Ammon's horn (tissue), 1 donor: ENCODE data around the gene MEOX1.

ENCODE experiments used
- DNase-seq: peaks from one replicate; pipeline ENCODE4 v3.0.0-alpha.2; 2016; ENCODE audit warnings: low spot score

The MEOX1 gene

GRCh38 chr17:43679911-43680310, 18.2 kb upstream of the MEOX1 start:
- no peak for DNase-seq

DNA sequence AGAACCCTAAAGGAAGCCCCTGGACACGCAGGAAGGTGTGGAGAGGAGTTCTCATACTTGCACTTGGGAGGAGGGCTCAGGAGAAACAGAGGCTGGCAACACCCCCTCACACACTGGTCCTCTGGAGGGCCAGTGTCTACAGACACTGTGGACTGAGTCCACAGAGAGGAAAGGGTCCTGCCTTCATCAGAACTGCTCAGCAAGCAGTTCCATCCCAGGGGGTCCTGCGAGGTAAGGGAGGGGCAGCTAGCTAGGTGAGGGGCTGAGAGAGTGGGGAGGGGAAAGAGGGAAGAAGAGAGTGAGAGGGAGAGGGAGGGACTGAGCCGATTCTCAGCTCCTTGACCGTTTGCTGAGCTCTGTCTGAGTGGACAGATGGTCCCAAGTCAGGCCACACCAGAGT, 17.7 kb upstream of the MEOX1 start:
- no peak for DNase-seq

DNA sequence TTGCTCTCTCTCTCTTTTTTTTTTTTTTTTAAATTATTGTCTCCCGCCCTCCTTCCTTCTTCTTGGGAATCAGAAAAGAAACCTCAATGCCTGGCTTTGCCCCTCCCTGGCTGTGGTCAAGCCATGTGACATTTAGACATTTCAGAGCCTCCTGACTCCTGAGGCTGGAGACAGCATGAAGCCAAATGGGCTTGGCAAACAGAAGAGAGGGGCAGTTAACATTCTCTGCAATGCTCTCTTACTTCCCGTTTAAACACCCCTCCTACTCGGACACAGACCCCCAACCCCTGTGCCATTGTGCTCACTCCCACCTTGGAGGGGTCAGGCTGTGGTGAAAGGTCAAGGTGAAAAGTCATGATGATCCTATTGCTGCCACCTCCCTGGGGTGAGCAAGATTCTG, 14.7 kb upstream of the MEOX1 start:
- no peak for DNase-seq

GRCh38 chr17:43674394-43674793, 12.7 kb upstream of the MEOX1 start:
- DNase-seq = no peak

GRCh38 chr17:43673516-43674323, 12.0 kb upstream of the MEOX1 start:
- peak; percentile 58 for DNase-seq

- no peak for DNase-seq
These were observed 10.2 kb upstream of the MEOX1 start for GRCh38 chr17:43671755-43672519.

DNA sequence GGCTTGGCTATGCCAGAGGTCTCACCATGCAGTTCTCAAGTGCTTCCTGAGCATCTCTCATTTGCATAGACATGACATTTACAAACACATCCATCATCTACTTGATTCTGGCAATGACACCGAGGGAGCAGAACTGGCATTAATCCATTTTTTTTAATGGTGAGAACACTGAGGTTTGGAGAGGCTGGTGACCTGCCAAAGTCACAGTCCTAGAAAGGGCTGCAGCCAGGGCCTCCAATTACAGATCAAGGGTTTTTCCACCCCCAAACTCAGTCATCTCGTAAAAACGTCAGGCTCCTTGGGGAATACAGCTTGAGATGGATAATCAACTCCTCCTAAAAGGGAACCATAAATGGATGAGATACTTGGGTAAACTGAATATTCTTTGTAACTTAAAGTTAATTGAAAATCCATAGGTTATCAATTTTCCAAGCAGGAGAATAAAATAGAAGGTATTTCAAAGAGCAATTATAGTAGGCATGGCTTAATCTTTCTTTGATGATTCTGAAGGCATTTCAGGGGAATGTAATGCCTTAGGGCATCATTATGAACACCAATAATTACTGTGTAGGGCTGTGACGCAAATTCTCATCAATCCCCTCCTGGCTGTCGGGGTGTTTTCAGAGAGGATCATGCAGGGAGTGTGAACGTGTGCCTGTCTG, 9.4 kb upstream of the MEOX1 start:
- DNase-seq = no peak

DNA sequence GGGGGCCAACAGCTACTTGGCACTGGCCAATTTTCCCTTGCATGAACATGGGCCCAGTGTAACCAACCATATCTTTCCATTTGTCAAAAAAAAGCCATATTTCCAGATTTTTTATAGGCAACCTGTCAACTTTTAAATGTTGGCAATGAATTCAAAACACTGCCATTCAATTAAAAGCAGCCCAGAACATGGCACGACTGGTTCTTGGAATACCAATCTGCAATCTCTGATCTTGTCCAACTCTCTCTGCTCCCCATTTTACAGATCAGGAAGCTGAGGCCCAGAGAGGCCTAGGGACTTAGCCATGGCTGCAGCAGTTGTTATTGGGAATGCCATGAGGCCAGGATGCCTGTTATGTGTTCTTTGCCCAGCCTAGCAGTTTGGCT, 8.9 kb upstream of the MEOX1 start:
- DNase-seq = no peak

GRCh38 chr17:43669971-43670644, 8.4 kb upstream of the MEOX1 start:
- no peak for DNase-seq

DNA sequence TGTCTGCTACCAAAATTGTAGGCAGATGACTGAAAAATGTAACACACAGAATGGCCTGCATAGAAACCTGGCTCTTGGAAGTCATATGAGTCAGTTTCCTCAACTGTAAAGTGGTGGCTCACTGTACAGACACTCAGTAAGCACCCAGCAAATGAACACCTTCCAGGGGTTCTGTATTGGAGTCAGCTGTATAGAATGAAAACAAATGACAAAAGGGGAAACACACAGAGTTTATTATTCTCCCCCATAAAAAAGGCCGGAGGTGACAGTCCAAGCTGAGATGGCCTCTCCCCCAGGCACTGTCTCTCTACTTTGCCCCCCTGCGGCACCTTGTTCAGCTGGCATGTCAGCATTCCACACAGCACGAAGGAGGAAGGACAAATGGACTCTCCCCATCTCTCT, 6.2 kb upstream of the MEOX1 start:
- no peak for DNase-seq

DNA sequence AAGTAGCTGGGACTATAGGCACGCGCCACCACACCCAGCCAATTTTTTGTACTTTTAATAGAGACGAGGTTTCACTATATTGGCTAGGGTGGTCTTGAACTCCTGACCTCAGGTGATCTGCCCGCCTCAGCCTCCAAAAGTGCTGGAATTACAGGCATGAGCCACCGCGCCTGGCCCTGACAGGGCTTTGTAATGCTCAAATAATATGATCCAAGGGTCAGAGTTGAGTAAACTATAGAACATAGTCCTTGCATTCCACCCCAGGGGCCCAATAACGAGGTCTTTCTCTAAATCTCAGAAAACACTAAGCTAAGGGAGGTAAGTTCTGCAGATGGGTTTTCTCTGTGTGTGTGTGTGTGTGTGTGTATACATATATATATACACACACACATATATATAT, 5.8 kb upstream of the MEOX1 start:
- DNase-seq = no peak

GRCh38 chr17:43665937-43666236, 4.2 kb upstream of the MEOX1 start:
- DNase-seq = no peak

DNA sequence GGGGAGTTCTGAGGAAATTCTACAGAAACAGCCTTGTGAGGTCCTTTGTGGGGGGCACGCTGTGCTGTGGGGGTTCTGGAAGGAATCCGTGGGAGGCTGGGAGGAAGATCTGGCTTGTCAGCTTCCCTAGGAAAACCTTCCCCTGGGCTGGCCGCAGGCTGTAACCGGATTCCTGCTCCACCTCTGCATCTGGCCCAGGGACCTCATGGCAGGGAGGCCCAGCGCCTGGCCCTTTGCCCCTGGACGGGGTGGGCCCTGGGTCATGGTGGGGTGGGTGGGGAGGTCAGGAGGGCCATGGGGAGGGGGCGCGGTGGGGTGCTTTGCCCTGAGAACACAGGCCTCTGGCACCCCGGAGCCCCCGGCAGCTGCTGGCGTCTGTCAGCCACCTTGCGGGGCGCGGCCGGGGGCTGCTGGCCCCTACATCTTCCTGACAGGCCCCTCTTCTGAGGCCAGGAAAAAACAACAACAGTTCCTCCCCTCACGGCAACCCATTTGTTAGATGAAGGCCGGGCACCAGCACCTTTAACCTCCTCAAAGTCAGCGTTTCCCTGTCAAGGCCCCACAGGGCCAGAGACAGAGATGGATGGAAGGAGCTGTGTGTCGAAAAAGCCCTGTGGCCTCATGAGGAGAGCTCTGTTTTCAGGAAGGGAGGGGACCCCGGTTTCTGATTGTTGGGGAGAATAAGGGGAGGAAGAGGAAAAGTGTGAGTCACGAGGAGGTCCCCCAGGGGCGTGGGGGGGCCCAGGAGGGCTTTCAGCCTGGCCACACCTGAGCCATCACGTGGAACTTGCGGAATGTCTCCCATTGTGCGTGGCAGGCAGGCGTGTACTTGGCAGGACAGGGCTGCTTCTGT, 3.6 kb upstream of the MEOX1 start:
- DNase-seq = no peak

DNA sequence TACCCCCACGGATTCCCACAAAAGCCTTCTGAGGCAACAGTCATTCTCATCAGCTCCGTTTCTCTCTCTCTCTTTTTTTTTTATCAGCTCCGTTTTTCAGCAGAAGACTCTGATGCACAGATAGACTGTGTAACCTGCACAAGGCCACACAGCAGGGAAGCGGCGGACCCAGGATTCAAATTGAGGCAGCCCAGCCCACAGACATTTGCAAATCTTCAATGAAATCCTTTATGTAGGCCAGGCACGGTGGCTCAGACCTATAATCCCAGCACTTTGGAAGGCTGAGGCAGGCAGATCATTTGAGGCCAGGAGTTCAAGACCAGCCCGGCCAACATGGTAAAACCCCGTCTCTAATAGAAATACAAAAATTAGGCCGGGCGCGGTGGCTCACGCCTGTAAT, 2.4 kb upstream of the MEOX1 start:
- DNase-seq = no peak

DNA sequence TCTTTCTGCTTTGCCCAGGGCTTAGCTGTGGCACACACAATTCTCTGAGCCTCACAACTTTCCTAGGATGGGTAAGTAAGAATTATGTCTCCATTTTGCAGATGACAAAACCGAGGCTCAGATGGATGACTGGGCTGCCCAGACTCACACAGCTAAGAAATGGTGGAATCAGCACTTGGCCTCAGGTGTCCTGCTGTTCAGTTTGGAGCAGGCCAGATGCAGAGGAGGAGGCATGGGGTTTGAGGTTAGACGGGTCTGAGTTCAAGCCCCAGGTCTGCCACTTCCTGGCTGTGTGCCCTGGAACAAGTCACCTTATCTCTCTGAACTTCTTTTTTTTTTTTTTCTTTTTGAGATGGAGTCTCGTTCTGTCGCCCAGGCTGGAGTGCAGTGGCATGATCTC, 1.7 kb upstream of the MEOX1 start:
- DNase-seq = no peak

GRCh38 chr17:43662413-43663141, 855 bp upstream of the MEOX1 start:
- no peak for DNase-seq

GRCh38 chr17:43660816-43661493, 767 bp downstream of the MEOX1 start:
- DNase-seq = no peak

GRCh38 chr17:43659823-43660617, 1.7 kb downstream of the MEOX1 start:
- DNase-seq = no peak

- DNase-seq = peak; percentile 18
These were observed 2.8 kb downstream of the MEOX1 start for GRCh38 chr17:43658900-43659299.
